ENCODE data around the gene ARMC7. TPM values are rescaled to one million over a fixed set of nuclear protein-coding genes. Genes with fewer than 3 reads are reported as not detected.

Gene ARMC7
- total and polyA plus RNA-seq, 8 donors: 2.2 to 26.8 (median 11.4) TPM

DNA sequence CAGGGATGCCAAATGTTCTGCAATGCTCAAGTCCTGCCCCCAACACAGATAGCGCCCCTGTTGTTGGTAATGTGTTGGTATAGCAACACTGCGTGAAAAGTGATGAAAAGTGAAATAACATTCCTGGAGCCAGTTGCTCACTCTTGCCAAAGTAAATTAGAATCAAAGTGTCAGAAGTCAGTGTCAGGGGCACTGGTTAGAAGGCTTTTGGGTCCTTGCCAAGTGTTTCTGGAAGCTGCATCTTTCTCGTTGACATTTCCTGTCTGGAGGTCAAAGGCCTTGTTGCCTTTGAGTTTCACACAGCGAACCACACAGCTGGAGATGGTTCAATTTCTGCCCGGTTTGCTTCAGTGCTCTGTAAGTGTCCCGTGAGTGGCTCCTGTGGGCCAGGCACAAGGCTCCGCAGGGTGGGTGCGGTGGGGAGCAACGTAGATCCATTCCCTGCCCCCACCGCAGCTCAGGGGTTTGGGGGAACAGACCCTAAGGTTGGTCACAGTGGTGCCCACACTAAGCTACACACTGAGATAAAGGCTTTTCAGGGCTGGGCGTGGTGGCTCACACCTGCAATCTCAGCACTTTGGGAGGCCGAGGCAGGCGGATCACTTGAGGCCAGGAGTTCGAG lies 25.6 kb upstream of the ARMC7 start:
- Histone ChIP-seq H3K9me3 (no peaks in the 10 kb centered on the region), H3K4me1 (peaks cover 21 to 52% (median 26%) of the 10 kb centered on the region in 4 donors), H3K27me3 (no peaks in the 10 kb centered on the region), H3K4me3 (no peak overlapping the region), H3K27ac (no peak overlapping the region), H3K36me3 (no peaks in the 10 kb centered on the region)
- 54 to 59% (median 55%) methylated on average over 12 to 14 of the region's 14 CpGs for WGBS, 5 donors
- DNase-seq: peak in 1 of 2 donors; percentile 63
- TF ChIP-seq POLR2A (IDR thresholded peaks at IDR 0.05) (no peak), EP300 (IDR thresholded peaks at IDR 0.05) (no peak), POLR2AphosphoS5 (IDR thresholded peaks at IDR 0.05) (no peak)
- TF ChIP-seq, protein P1, sequence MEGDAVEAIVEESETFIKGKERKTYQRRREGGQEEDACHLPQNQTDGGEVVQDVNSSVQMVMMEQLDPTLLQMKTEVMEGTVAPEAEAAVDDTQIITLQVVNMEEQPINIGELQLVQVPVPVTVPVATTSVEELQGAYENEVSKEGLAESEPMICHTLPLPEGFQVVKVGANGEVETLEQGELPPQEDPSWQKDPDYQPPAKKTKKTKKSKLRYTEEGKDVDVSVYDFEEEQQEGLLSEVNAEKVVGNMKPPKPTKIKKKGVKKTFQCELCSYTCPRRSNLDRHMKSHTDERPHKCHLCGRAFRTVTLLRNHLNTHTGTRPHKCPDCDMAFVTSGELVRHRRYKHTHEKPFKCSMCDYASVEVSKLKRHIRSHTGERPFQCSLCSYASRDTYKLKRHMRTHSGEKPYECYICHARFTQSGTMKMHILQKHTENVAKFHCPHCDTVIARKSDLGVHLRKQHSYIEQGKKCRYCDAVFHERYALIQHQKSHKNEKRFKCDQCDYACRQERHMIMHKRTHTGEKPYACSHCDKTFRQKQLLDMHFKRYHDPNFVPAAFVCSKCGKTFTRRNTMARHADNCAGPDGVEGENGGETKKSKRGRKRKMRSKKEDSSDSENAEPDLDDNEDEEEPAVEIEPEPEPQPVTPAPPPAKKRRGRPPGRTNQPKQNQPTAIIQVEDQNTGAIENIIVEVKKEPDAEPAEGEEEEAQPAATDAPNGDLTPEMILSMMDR (IDR thresholded peaks at IDR 0.05): no peak
- intact Hi-C loops (cut with DNase I; ENCODE audit: low total_unique reads): no loop called here

DNA sequence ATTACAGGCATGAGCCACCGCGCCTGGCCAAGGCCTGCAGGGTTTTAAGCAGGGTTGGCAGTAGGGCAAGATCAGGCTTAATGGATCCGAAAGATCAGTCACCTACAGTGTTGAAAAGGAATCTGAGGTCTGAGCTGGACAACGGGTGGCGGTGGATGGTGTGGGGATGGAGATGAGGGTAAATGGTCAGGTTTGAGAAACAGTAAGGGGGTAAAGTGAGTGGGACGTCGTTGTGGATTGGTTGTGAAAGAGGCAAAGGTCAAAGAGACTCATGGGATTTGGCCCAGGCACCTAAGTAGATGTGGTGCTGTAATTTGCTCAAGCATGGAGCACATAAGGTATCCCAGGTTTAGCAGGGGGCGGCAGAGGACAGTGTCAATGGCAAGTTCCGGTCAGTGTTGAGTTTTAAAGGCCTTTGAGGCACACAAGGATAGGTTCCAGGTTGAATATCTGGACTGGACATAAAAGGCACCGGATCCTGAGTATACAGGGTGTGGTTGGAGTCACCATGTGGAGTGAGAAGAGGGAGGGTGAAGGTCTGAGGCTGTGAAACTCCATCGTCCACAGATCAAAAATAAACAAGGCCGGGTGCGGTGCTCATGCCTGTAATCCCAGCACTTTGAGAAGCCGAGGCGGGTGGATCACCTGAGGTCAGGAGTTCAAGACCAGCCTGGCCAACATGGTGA lies 23.1 kb upstream of the ARMC7 start:
- H3K27ac ChIP-seq: peak overlapping the region; percentile 86 to 95 (median 92)
- DNase-seq: peak; percentile 50 to 74
- peaks cover 30 to 66% (median 44%) of the 10 kb centered on the region in 4 donors for H3K4me1 ChIP-seq

GRCh38 chr17:75087182-75087557 lies 22.6 kb upstream of the ARMC7 start:
- 23 to 86% (median 49%) methylated on average over 7 to 12 of the region's 12 CpGs for WGBS, 5 donors
- Histone ChIP-seq H3K4me3 (peak overlapping the region; percentile 43 to 59 (median 52)), H3K27me3 (no peaks in the 10 kb centered on the region), H3K4me1 (peaks cover 30 to 71% (median 50%) of the 10 kb centered on the region in 4 donors), H3K36me3 (no peaks in the 10 kb centered on the region), H3K9me3 (no peaks in the 10 kb centered on the region), H3K27ac (peak overlapping the region; percentile 86 to 95 (median 92))
- TF ChIP-seq, protein P1 (IDR thresholded peaks at IDR 0.05): no peak
- no peak for TF ChIP-seq POLR2AphosphoS5 (IDR thresholded peaks at IDR 0.05)
- no peak for TF ChIP-seq EP300 (IDR thresholded peaks at IDR 0.05)
- no peak for TF ChIP-seq POLR2A (IDR thresholded peaks at IDR 0.05)
- DNase-seq: no peak
- intact Hi-C loops (cut with DNase I; ENCODE audit: low total_unique reads): no loop called here

More for the DNA sequence above, 23.1 kb upstream of the ARMC7 start:
- Histone ChIP-seq H3K27me3 (no peaks in the 10 kb centered on the region), H3K9me3 (no peaks in the 10 kb centered on the region), H3K36me3 (no peaks in the 10 kb centered on the region), H3K4me3 (peak overlapping the region in 1 of 4 donors; percentile 59)
- TF ChIP-seq EP300 (IDR thresholded peaks at IDR 0.05): no peak
- TF ChIP-seq, protein P1 (IDR thresholded peaks at IDR 0.05): no peak
- TF ChIP-seq POLR2A (IDR thresholded peaks at IDR 0.05): no peak
- peak in 1 of 3 donors; percentile 23 for TF ChIP-seq POLR2AphosphoS5 (IDR thresholded peaks at IDR 0.05)
- intact Hi-C loops (cut with DNase I; ENCODE audit: low total_unique reads): no loop called here
- WGBS, 5 donors: 41 to 57% (median 56%) methylated on average over 15 of the region's 15 CpGs

- no peaks in the 10 kb centered on the region for H3K27me3 ChIP-seq
- H3K4me3 ChIP-seq: peak within 1 kb of the TSS; percentile 43 to 59 (median 52)
- no peaks in the 10 kb centered on the region for H3K36me3 ChIP-seq
- 2 to 6% (median 3%) methylated on average over 22 to 69 of the region's 69 CpGs for WGBS, 5 donors
- H3K27ac ChIP-seq: peak within 1 kb of the TSS; percentile 86 to 95 (median 92)
- TF ChIP-seq POLR2AphosphoS5 (IDR thresholded peaks at IDR 0.05) (peak in 2 of 3 donors; percentile 71 to 77), POLR2A (IDR thresholded peaks at IDR 0.05) (no peak), EP300 (IDR thresholded peaks at IDR 0.05) (no peak)
- TF ChIP-seq, protein P1 (IDR thresholded peaks at IDR 0.05): no peak
- intact Hi-C loops (cut with DNase I; ENCODE audit: low total_unique reads): no loop called here
- H3K4me1 ChIP-seq: peaks cover 31 to 77% (median 56%) of the 10 kb centered on the region in 4 donors
- H3K9me3 ChIP-seq: no peaks in the 10 kb centered on the region
- peak; percentile 85 to 96 for DNase-seq
Observed at GRCh38 chr17:75087558-75088453, 22.0 kb upstream of the ARMC7 start, which contains the start of gene SLC16A5. TSS of gene SLC16A5 (plus strand) at chr17:75087954. CDS start at chr17:75093637, 5,683 bp downstream.
